ENCODE results near the gene GNB5.

GNB5 gene

DNA sequence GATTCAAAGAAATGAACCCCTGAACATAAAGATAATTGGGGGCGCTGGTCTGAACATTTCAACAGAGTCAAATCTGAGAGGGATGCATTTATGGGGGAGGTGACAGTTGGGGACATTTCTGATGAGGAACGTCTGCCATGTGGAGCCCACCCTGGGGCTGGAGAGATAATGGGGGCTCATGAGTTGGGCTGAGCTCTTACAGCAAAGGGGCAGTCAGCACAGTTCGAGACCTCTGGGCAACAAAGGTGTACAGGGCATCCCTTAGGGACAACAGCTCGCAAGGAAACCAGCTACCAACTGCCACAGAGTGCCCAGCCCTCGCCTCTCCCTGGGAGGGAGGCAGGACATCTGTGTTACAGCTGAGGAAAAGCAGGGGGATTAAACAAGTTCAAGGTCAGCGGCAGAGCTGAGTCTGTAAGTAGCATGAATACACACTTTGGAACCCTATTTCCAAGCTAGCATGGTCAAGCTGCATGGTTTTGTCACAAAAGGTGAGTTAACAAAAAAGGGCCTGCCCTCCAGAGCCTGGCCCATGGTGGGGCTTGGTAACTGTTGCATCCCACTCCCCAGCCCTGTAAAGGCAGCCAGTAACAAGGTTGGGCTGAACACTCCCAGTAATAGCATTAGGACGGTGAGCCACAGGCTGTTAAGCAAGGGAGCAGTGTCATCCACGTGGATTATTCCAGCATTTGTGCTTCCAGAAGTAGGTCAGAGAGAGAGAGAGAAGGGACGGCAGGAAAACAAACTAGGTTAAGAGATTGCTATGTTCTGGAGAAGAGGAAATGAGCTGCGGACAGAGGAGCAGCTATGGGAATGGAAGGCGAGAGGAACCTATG is 4.3 kb downstream of the GNB5 start:
- DNase-seq, result no peak
- Histone ChIP-seq H3K4me3 (ENCODE audit: low read depth, low read length) (no peak overlapping the region), H3K27me3 (no peaks in the 10 kb centered on the region), H3K36me3 (no peaks in the 10 kb centered on the region), H3K4me1 (no peaks in the 10 kb centered on the region), H3K9me3 (no peaks in the 10 kb centered on the region)
- TF ChIP-seq, protein P1, sequence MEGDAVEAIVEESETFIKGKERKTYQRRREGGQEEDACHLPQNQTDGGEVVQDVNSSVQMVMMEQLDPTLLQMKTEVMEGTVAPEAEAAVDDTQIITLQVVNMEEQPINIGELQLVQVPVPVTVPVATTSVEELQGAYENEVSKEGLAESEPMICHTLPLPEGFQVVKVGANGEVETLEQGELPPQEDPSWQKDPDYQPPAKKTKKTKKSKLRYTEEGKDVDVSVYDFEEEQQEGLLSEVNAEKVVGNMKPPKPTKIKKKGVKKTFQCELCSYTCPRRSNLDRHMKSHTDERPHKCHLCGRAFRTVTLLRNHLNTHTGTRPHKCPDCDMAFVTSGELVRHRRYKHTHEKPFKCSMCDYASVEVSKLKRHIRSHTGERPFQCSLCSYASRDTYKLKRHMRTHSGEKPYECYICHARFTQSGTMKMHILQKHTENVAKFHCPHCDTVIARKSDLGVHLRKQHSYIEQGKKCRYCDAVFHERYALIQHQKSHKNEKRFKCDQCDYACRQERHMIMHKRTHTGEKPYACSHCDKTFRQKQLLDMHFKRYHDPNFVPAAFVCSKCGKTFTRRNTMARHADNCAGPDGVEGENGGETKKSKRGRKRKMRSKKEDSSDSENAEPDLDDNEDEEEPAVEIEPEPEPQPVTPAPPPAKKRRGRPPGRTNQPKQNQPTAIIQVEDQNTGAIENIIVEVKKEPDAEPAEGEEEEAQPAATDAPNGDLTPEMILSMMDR (IDR thresholded peaks at IDR 0.05; ENCODE audit: low read depth, low read length), result no peak

DNA sequence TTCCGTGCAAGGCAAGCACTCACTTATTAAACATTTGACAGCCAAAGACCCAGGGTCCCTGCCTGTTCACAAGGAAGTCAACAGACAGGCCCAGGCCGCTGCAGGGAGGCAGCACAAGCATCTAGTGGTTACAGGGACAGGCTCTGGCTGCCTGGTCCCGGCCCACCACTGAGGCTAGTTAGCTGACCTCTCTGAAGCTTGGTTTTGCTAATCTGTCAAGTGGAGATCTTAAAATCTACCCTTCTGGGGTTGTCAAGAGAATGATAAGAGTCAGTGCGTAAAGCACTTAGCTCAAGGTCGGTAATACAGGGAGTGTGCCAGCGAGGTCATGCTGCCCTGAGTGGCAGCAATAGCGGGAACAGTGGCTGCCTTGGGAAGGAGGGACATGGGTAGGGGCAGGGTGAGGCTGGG is 6.0 kb downstream of the GNB5 start:
- Histone ChIP-seq H3K9me3 (no peaks in the 10 kb centered on the region), H3K27me3 (peaks cover 6% of the 10 kb centered on the region), H3K4me1 (no peaks in the 10 kb centered on the region), H3K4me3 (ENCODE audit: low read depth, low read length) (no peak overlapping the region), H3K36me3 (no peaks in the 10 kb centered on the region)
- DNase-seq, result no peak
- TF ChIP-seq, protein P1 (IDR thresholded peaks at IDR 0.05; ENCODE audit: low read depth, low read length), result no peak

DNA sequence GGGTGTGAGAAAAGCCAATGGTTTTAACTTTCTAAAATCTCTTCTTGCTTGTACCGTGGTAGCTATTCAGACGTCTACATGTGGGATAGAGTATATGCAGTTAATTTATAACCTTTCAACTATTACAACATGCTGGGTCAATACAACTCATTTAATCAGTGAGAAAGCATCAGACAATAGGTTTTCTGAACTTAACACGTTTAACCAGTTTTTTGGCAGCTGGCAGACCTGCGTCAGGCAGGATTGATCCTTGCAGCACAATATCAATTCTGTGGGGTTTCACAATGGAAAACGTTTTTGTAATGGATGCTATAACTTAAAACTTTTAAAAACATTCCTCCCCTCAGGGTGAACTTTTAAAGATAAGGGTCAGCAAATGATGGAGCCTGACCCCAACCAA is 6.5 kb downstream of the GNB5 start:
- H3K27me3 ChIP-seq, result peaks cover 10% of the 10 kb centered on the region
- DNase-seq, result no peak
- no peaks in the 10 kb centered on the region for H3K4me1 ChIP-seq
- no peaks in the 10 kb centered on the region for H3K36me3 ChIP-seq
- H3K4me3 ChIP-seq (ENCODE audit: low read depth, low read length), result no peak overlapping the region
- TF ChIP-seq, protein P1 (IDR thresholded peaks at IDR 0.05; ENCODE audit: low read depth, low read length), result no peak
- H3K9me3 ChIP-seq, result no peaks in the 10 kb centered on the region

- H3K4me3 ChIP-seq (ENCODE audit: low read depth, low read length), result no peak overlapping the region
- TF ChIP-seq, protein P1 (IDR thresholded peaks at IDR 0.05; ENCODE audit: low read depth, low read length), result peak; percentile 77
- no peaks in the 10 kb centered on the region for H3K36me3 ChIP-seq
- H3K4me1 ChIP-seq, result no peaks in the 10 kb centered on the region
- H3K27me3 ChIP-seq, result peaks cover 14% of the 10 kb centered on the region
- DNase-seq, result peak; percentile 52
- no peaks in the 10 kb centered on the region for H3K9me3 ChIP-seq
These were observed 7.5 kb downstream of the GNB5 start for GRCh38 chr15:52183562-52184173.

- Histone ChIP-seq H3K36me3 (no peaks in the 10 kb centered on the region), H3K4me1 (no peaks in the 10 kb centered on the region), H3K27me3 (peaks cover 16% of the 10 kb centered on the region), H3K4me3 (ENCODE audit: low read depth, low read length) (no peak overlapping the region), H3K9me3 (no peaks in the 10 kb centered on the region)
- no peak for DNase-seq
- TF ChIP-seq, protein P1 (IDR thresholded peaks at IDR 0.05; ENCODE audit: low read depth, low read length), result no peak
These were observed 9.0 kb downstream of the GNB5 start for GRCh38 chr15:52181938-52182780.
